Muscle of leg (tissue), 11 donors: Measurements from ENCODE around the gene TIRAP. TPM values are rescaled to one million over a fixed set of nuclear protein-coding genes. Genes with fewer than 3 reads are reported as not detected.
A peak's percentile ranks its signal among the peaks of the same experiment; 100 is the strongest.

ENCODE experiments used
- DNase-seq: peaks from one replicate; pipeline ENCODE4 v3.0.0; 2013
- H3K27ac ChIP-seq: one replicate; pipeline ENCODE4 v1.5.1; 2013; ENCODE audit warnings: mild to moderate bottlenecking, low read length, control low read depth
- H3K27me3 ChIP-seq: one replicate; pipeline ENCODE4 v1.6.1; 2013; ENCODE audit warnings: low read length; ENCODE audit not compliant: control insufficient read depth, insufficient read depth
- H3K36me3 ChIP-seq: one replicate; pipeline ENCODE4 v1.6.1; 2013; ENCODE audit warnings: low read length; ENCODE audit not compliant: control insufficient read depth, insufficient read depth
- H3K4me1 ChIP-seq: one replicate; pipeline ENCODE4 v1.6.1; 2013; ENCODE audit warnings: low read length; ENCODE audit not compliant: control insufficient read depth, insufficient read depth
- H3K4me3 ChIP-seq: one replicate; pipeline ENCODE4 v1.5.1; 2013; ENCODE audit warnings: low read length, control low read depth
- H3K9me3 ChIP-seq: replicated peaks from 2 replicates; pipeline ENCODE4 v1.6.1; 2013; ENCODE audit warnings: low read depth, low read length; ENCODE audit not compliant: control insufficient read depth
- WGBS: methylation state at CpG from one replicate; pipeline ENCODE4 v1.1.5; 2013; ENCODE audit warnings: missing lambda C conversion rate; ENCODE audit not compliant: insufficient coverage; 5-methylcytosine and 5-hydroxymethylcytosine counted together
- polyA plus RNA-seq, 8 donors: library from polyadenylated mRNA; unstranded; fragments of 120-200 nt; gene quantifications; one replicate each; pipeline versions ENCODE4 v1.2.1 to v1.2.3, GENCODE V29; 2013; ENCODE audit warnings: inconsistent platforms in 1 of 8, low replicate concordance in 1 of 8; ENCODE audit not compliant: insufficient read length in 8 of 8, insufficient read depth in 1 of 8
- total RNA-seq: library from RNA; stranded (reverse); fragments of 120-200 nt; gene quantifications from one replicate; pipeline ENCODE4 v1.2.4, GENCODE V29; 2013

The TIRAP gene
- total and polyA plus RNA-seq, 9 donors, result 4.3 to 10.6 (median 8.1) TPM

GRCh38 chr11:126331286-126331685, 48.4 kb downstream of the TIRAP start:
- Histone ChIP-seq H3K27me3 (no peaks in the 10 kb centered on the region), H3K36me3 (peaks cover 33% of the 10 kb centered on the region), H3K4me3 (no peak overlapping the region), H3K9me3 (no peaks in the 10 kb centered on the region), H3K27ac (no peak overlapping the region), H3K4me1 (peaks cover 23% of the 10 kb centered on the region)
- 67% methylated on average over 1 of the region's 13 CpGs for WGBS
- no peak for DNase-seq

GRCh38 chr11:126332221-126332711, 49.4 kb downstream of the TIRAP start:
- Histone ChIP-seq H3K27ac (no peak overlapping the region), H3K36me3 (peaks cover 33% of the 10 kb centered on the region), H3K27me3 (no peaks in the 10 kb centered on the region), H3K4me3 (no peak overlapping the region), H3K9me3 (no peaks in the 10 kb centered on the region), H3K4me1 (peaks cover 33% of the 10 kb centered on the region)
- WGBS, result 64% methylated on average over 3 of the region's 5 CpGs
- peak; percentile 73 for DNase-seq

GRCh38 chr11:126333142-126333541, 50.2 kb downstream of the TIRAP start:
- peaks cover 34% of the 10 kb centered on the region for H3K36me3 ChIP-seq
- no peak overlapping the region for H3K27ac ChIP-seq
- H3K27me3 ChIP-seq, result no peaks in the 10 kb centered on the region
- H3K9me3 ChIP-seq, result no peaks in the 10 kb centered on the region
- 94% methylated on average over 7 of the region's 7 CpGs for WGBS
- DNase-seq, result no peak
- H3K4me1 ChIP-seq, result peaks cover 42% of the 10 kb centered on the region
- no peak overlapping the region for H3K4me3 ChIP-seq

- Histone ChIP-seq H3K9me3 (no peaks in the 10 kb centered on the region), H3K27me3 (no peaks in the 10 kb centered on the region), H3K36me3 (peaks cover 41% of the 10 kb centered on the region), H3K4me3 (no peak overlapping the region), H3K27ac (no peak overlapping the region), H3K4me1 (peaks cover 54% of the 10 kb centered on the region)
- 80% methylated on average over 4 of the region's 6 CpGs for WGBS
- DNase-seq, result no peak
Observed at GRCh38 chr11:126334659-126335462, 52.0 kb downstream of the TIRAP start.

- H3K36me3 ChIP-seq, result peaks cover 41% of the 10 kb centered on the region
- no peak overlapping the region for H3K27ac ChIP-seq
- 68% methylated on average over 2 of the region's 5 CpGs for WGBS
- peaks cover 60% of the 10 kb centered on the region for H3K4me1 ChIP-seq
- peak; percentile 9 for DNase-seq
- H3K4me3 ChIP-seq, result no peak overlapping the region
- no peaks in the 10 kb centered on the region for H3K9me3 ChIP-seq
- no peaks in the 10 kb centered on the region for H3K27me3 ChIP-seq
Observed at GRCh38 chr11:126335463-126335760, 52.5 kb downstream of the TIRAP start.

GRCh38 chr11:126336138-126336541, 53.2 kb downstream of the TIRAP start:
- WGBS, result 33% methylated on average over 3 of the region's 8 CpGs
- Histone ChIP-seq H3K27ac (peak overlapping the region; percentile 47), H3K9me3 (no peaks in the 10 kb centered on the region), H3K36me3 (peaks cover 39% of the 10 kb centered on the region), H3K27me3 (no peaks in the 10 kb centered on the region), H3K4me1 (peaks cover 64% of the 10 kb centered on the region), H3K4me3 (no peak overlapping the region)
- no peak for DNase-seq

GRCh38 chr11:126336671-126337101, 53.8 kb downstream of the TIRAP start:
- DNase-seq, result no peak
- Histone ChIP-seq H3K27me3 (no peaks in the 10 kb centered on the region), H3K27ac (peak overlapping the region; percentile 60), H3K9me3 (no peaks in the 10 kb centered on the region), H3K4me3 (no peak overlapping the region), H3K36me3 (peaks cover 36% of the 10 kb centered on the region), H3K4me1 (peaks cover 67% of the 10 kb centered on the region)
- 46% methylated on average over 6 of the region's 9 CpGs for WGBS

- H3K27ac ChIP-seq, result peak overlapping the region; percentile 60
- peaks cover 36% of the 10 kb centered on the region for H3K36me3 ChIP-seq
- no CpG with 5 or more reads among the region's 4 CpGs for WGBS
- no peaks in the 10 kb centered on the region for H3K9me3 ChIP-seq
- DNase-seq, result no peak
- H3K4me3 ChIP-seq, result no peak overlapping the region
- H3K27me3 ChIP-seq, result no peaks in the 10 kb centered on the region
- H3K4me1 ChIP-seq, result peaks cover 67% of the 10 kb centered on the region
Observed at GRCh38 chr11:126337126-126337473, 54.2 kb downstream of the TIRAP start.

- no peaks in the 10 kb centered on the region for H3K27me3 ChIP-seq
- peak; percentile 28 for DNase-seq
- 51% methylated on average over 6 of the region's 15 CpGs for WGBS
- no peaks in the 10 kb centered on the region for H3K9me3 ChIP-seq
- H3K36me3 ChIP-seq, result peaks cover 37% of the 10 kb centered on the region
- H3K27ac ChIP-seq, result peak overlapping the region; percentile 60
- H3K4me3 ChIP-seq, result no peak overlapping the region
- H3K4me1 ChIP-seq, result peaks cover 66% of the 10 kb centered on the region
Observed at GRCh38 chr11:126337474-126338241, 54.8 kb downstream of the TIRAP start.

GRCh38 chr11:126338346-126339055, 55.6 kb downstream of the TIRAP start:
- peak; percentile 7 for DNase-seq
- H3K27ac ChIP-seq, result peak overlapping the region; percentile 6

More at GRCh38 chr11:126338346-126339055, 55.6 kb downstream of the TIRAP start:
- no peak overlapping the region for H3K4me3 ChIP-seq
- H3K36me3 ChIP-seq, result peaks cover 37% of the 10 kb centered on the region
- WGBS, result 75% methylated on average over 6 of the region's 7 CpGs
- no peaks in the 10 kb centered on the region for H3K27me3 ChIP-seq
- peaks cover 66% of the 10 kb centered on the region for H3K4me1 ChIP-seq
- H3K9me3 ChIP-seq, result no peaks in the 10 kb centered on the region
